Measurements from ENCODE around the gene ENO4. TPM values are rescaled to one million over a fixed set of nuclear protein-coding genes. Genes with fewer than 3 reads are reported as not detected.

ENO4 gene
- total and polyA plus RNA-seq, 9 donors: 0.30 to 2.8 (median 0.72) TPM

- no peaks in the 10 kb centered on the region for H3K36me3 ChIP-seq
- H3K4me3 ChIP-seq: no peak overlapping the region
- H3K9me3 ChIP-seq: no peaks in the 10 kb centered on the region
- WGBS, 3 donors: 86 to 95% (median 90%) methylated on average over 7 of the region's 7 CpGs
- DNase-seq: no peak
- no peaks in the 10 kb centered on the region for H3K27me3 ChIP-seq
- no peak for TF ChIP-seq CTCF (IDR thresholded peaks at IDR 0.05)
- no peak for TF ChIP-seq POLR2A (IDR thresholded peaks at IDR 0.05)
- TF ChIP-seq EP300 (IDR thresholded peaks at IDR 0.05): no peak
- no peak overlapping the region for H3K27ac ChIP-seq
- H3K4me1 ChIP-seq (ENCODE audit: insufficient read depth): no peaks in the 10 kb centered on the region
- intact Hi-C loops (cut with DNase I): no loop called here
Measured at GRCh38 chr10:116826803-116827202, 22.5 kb upstream of the ENO4 start.

- Histone ChIP-seq H3K9me3 (no peaks in the 10 kb centered on the region), H3K27ac (no peak overlapping the region), H3K4me3 (no peak overlapping the region), H3K27me3 (no peaks in the 10 kb centered on the region), H3K36me3 (no peaks in the 10 kb centered on the region), H3K4me1 (ENCODE audit: insufficient read depth) (no peaks in the 10 kb centered on the region)
- no peak for TF ChIP-seq POLR2A (IDR thresholded peaks at IDR 0.05)
- no peak for TF ChIP-seq CTCF (IDR thresholded peaks at IDR 0.05)
- TF ChIP-seq EP300 (IDR thresholded peaks at IDR 0.05): no peak
- WGBS, 3 donors: 87% methylated on average over 11 of the region's 11 CpGs
- intact Hi-C loops (cut with DNase I): no loop called here
- DNase-seq: no peak
Measured at GRCh38 chr10:116827214-116827671, 22.1 kb upstream of the ENO4 start.

- Histone ChIP-seq H3K27me3 (no peaks in the 10 kb centered on the region), H3K36me3 (no peaks in the 10 kb centered on the region), H3K27ac (no peak overlapping the region), H3K9me3 (no peaks in the 10 kb centered on the region), H3K4me1 (ENCODE audit: insufficient read depth) (no peaks in the 10 kb centered on the region), H3K4me3 (no peak overlapping the region)
- no peak for DNase-seq
- intact Hi-C loops (cut with DNase I): no loop called here
- WGBS, 3 donors: 79 to 84% (median 83%) methylated on average over 2 of the region's 2 CpGs
- TF ChIP-seq POLR2A (IDR thresholded peaks at IDR 0.05) (no peak), CTCF (IDR thresholded peaks at IDR 0.05) (no peak), EP300 (IDR thresholded peaks at IDR 0.05) (no peak)
Measured at GRCh38 chr10:116828116-116828515, 21.2 kb upstream of the ENO4 start.

- Histone ChIP-seq H3K4me1 (ENCODE audit: insufficient read depth) (no peaks in the 10 kb centered on the region), H3K9me3 (no peaks in the 10 kb centered on the region), H3K27me3 (no peaks in the 10 kb centered on the region), H3K36me3 (no peaks in the 10 kb centered on the region), H3K27ac (no peak overlapping the region), H3K4me3 (no peak overlapping the region)
- no peak for DNase-seq
- WGBS, 3 donors: 88 to 92% (median 92%) methylated on average over 9 of the region's 9 CpGs
- TF ChIP-seq EP300 (IDR thresholded peaks at IDR 0.05) (no peak), CTCF (IDR thresholded peaks at IDR 0.05) (no peak), POLR2A (IDR thresholded peaks at IDR 0.05) (no peak)
- intact Hi-C loops (cut with DNase I): no loop called here
Measured at GRCh38 chr10:116829711-116830110, 19.6 kb upstream of the ENO4 start.

All from ovary (tissue), 9 donors.